ENCODE results near the gene TGFB1I1. TPM values are rescaled to one million over a fixed set of nuclear protein-coding genes. Genes with fewer than 3 reads are reported as not detected.

TGFB1I1 gene
- total RNA-seq, 6 experiments from 2014 or later, result 163 to 209 (median 191) TPM

GRCh38 chr16:31460582-31461002, 11.4 kb upstream of the TGFB1I1 start:
- H3K4me3 Mint-ChIP-seq, result peak overlapping the region; percentile 89
- TF ChIP-seq CTCF (IDR thresholded peaks at IDR 0.05), result peak; percentile 89
- peaks cover 31% of the 10 kb centered on the region for H3K4me1 Mint-ChIP-seq (ENCODE audit: low read depth)
- peak overlapping the region; percentile 92 for H3K27ac Mint-ChIP-seq
- DNase-seq, result peak; percentile 78
- no peaks in the 10 kb centered on the region for H3K9me3 Mint-ChIP-seq
- H3K36me3 Mint-ChIP-seq (ENCODE audit: low read depth), result peaks cover 5% of the 10 kb centered on the region; the same call in 1 of the 2 replicates
- no peaks in the 10 kb centered on the region; the same call in 1 of the 2 replicates for H3K27me3 Mint-ChIP-seq (ENCODE audit: insufficient read depth)

- TF ChIP-seq CTCF (IDR thresholded peaks at IDR 0.05), result no peak
- Mint-ChIP-seq H3K27ac (peak overlapping the region; percentile 83; the same call in 1 of the 2 replicates), H3K4me3 (peak overlapping the region; percentile 19; the same call in 1 of the 2 replicates), H3K36me3 (ENCODE audit: low read depth) (peaks cover 5% of the 10 kb centered on the region; the same call in 1 of the 2 replicates), H3K27me3 (ENCODE audit: insufficient read depth) (no peaks in the 10 kb centered on the region; the same call in none of the 2 replicates), H3K9me3 (no peaks in the 10 kb centered on the region), H3K4me1 (ENCODE audit: low read depth) (peaks cover 26% of the 10 kb centered on the region)
- no peak for DNase-seq
These were observed 10.6 kb upstream of the TGFB1I1 start for GRCh38 chr16:31461201-31461920.

- DNase-seq, result no peak
- Mint-ChIP-seq H3K4me1 (ENCODE audit: low read depth) (peaks cover 20% of the 10 kb centered on the region), H3K27me3 (ENCODE audit: insufficient read depth) (no peaks in the 10 kb centered on the region; the same call in none of the 2 replicates), H3K4me3 (no peak overlapping the region), H3K36me3 (ENCODE audit: low read depth) (peaks cover 9% of the 10 kb centered on the region), H3K9me3 (no peaks in the 10 kb centered on the region), H3K27ac (peak overlapping the region; percentile 11; the same call in 1 of the 2 replicates)
- TF ChIP-seq CTCF (IDR thresholded peaks at IDR 0.05), result no peak
These were observed 9.8 kb upstream of the TGFB1I1 start for GRCh38 chr16:31461921-31462804.

GRCh38 chr16:31464348-31464769, 7.6 kb upstream of the TGFB1I1 start:
- H3K4me1 Mint-ChIP-seq (ENCODE audit: low read depth), result peaks cover 14% of the 10 kb centered on the region
- no peaks in the 10 kb centered on the region; the same call in none of the 2 replicates for H3K27me3 Mint-ChIP-seq (ENCODE audit: insufficient read depth)
- H3K27ac Mint-ChIP-seq, result no peak overlapping the region
- H3K9me3 Mint-ChIP-seq, result no peaks in the 10 kb centered on the region
- no peak for TF ChIP-seq CTCF (IDR thresholded peaks at IDR 0.05)
- peaks cover 9% of the 10 kb centered on the region; the same call in 1 of the 2 replicates for H3K36me3 Mint-ChIP-seq (ENCODE audit: low read depth)
- H3K4me3 Mint-ChIP-seq, result no peak overlapping the region
- no peak for DNase-seq

- no peak for DNase-seq
- no peak for TF ChIP-seq CTCF (IDR thresholded peaks at IDR 0.05)
- H3K4me1 Mint-ChIP-seq (ENCODE audit: low read depth), result peaks cover 14% of the 10 kb centered on the region
- H3K4me3 Mint-ChIP-seq, result no peak overlapping the region
- no peak overlapping the region for H3K27ac Mint-ChIP-seq
- no peaks in the 10 kb centered on the region; the same call in none of the 2 replicates for H3K27me3 Mint-ChIP-seq (ENCODE audit: insufficient read depth)
- peaks cover 9% of the 10 kb centered on the region; the same call in 1 of the 2 replicates for H3K36me3 Mint-ChIP-seq (ENCODE audit: low read depth)
- no peaks in the 10 kb centered on the region for H3K9me3 Mint-ChIP-seq
These were observed 7.1 kb upstream of the TGFB1I1 start for GRCh38 chr16:31464781-31465260.

Data from HFFc6 (cell line).